GM12872 (cell line): ENCODE data around the gene TMEM8B.

Experiments
- TF ChIP-seq, protein P1 (sequence below): IDR thresholded peaks from 3 replicates; pipeline ENCODE4 v1.5.1; 2011; ENCODE audit warnings: low read depth, mild to moderate bottlenecking, low read length, moderate library complexity; ENCODE audit not compliant: insufficient read depth

Gene TMEM8B

GRCh38 chr9:35814106-35814840 lies 14.8 kb upstream of the TMEM8B start:
- TF ChIP-seq, protein P1, sequence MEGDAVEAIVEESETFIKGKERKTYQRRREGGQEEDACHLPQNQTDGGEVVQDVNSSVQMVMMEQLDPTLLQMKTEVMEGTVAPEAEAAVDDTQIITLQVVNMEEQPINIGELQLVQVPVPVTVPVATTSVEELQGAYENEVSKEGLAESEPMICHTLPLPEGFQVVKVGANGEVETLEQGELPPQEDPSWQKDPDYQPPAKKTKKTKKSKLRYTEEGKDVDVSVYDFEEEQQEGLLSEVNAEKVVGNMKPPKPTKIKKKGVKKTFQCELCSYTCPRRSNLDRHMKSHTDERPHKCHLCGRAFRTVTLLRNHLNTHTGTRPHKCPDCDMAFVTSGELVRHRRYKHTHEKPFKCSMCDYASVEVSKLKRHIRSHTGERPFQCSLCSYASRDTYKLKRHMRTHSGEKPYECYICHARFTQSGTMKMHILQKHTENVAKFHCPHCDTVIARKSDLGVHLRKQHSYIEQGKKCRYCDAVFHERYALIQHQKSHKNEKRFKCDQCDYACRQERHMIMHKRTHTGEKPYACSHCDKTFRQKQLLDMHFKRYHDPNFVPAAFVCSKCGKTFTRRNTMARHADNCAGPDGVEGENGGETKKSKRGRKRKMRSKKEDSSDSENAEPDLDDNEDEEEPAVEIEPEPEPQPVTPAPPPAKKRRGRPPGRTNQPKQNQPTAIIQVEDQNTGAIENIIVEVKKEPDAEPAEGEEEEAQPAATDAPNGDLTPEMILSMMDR = peak; percentile 54

DNA sequence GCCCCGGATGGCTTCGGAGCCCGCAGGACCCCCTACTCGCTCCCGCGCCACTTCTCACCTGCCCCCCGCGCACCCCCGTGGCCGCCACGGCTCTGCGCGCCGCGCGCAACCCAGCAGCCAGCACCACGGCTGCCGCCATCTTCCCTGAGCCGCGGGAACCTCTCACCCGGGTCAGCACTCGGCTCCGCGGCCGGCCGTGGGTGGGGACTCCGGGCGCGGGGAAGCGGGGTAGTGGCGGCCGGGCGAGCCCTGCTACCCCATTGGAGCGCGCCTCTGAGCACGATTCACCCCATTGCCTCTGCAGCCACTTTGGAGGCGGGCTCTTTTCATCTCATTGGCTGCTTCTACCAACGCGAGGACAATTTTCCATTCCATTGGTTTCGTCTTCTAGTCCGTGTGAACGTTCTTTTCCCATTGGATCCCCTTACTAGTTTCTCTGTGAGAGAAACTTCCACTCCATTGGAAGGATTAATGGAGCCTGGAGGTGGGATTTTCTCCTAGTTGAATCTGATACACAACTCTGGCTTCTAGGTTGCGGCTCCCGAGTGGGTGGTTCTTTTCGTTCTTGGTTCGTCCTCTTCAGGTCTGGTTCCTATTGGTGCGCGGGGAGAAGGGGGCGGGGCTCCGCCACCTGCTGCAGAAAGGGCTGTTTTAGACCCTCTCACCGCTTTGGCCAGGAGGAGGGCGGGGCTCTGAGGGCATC lies 14.0 kb upstream of the TMEM8B start, which contains the start of gene HINT2:
Gene HINT2 (minus strand): TSS at position 202 of the 703 bp plus-strand sequence. CDS start 63 bp downstream, at position 139.
- TF ChIP-seq, protein P1 = no peak

DNA sequence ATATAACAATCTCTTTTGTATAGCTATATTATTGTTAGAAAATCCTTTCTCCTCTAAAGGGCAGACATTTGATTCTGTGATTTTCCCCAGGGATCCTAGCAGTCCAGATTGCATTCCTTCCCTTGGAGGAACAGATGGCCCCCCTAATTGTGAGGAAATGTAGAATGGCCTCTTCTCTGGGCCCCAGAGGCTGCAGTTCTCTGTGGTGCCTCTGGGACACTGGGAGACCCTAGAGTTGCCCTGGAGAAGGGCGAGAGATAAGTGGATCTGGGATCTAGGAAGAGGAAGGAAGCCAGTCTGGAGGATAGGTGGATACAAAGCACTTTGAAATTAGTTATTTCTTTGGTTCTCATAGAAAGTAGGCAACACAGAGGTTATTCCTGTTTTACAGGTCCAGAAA lies 12.3 kb upstream of the TMEM8B start:
- TF ChIP-seq, protein P1 = peak; percentile 39; the same call in 1 of the 3 replicates

- TF ChIP-seq, protein P1 = no peak
These were observed 10.7 kb upstream of the TMEM8B start for GRCh38 chr9:35818341-35818740.

- TF ChIP-seq, protein P1 = no peak
These were observed 9.0 kb upstream of the TMEM8B start for GRCh38 chr9:35820076-35820475.

DNA sequence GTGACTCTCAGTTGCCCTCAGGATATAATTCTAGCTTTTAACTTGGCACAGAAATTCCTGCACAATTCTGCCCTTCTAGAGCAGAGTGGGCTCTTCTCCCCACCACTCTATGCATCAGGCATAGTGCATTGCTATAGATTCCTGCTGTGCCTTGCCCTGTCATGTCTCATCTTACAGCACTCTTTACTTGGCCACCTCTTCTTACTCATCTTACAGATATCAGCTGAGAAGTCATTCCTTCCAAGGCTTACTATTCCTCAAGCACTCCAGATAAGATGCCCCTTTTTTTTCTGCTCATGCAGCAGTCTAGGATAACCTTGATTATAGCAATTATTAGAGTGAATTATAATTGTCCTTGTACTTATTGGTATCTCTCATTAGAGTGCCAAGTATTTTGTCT lies 6.1 kb upstream of the TMEM8B start:
- TF ChIP-seq, protein P1 = no peak

DNA sequence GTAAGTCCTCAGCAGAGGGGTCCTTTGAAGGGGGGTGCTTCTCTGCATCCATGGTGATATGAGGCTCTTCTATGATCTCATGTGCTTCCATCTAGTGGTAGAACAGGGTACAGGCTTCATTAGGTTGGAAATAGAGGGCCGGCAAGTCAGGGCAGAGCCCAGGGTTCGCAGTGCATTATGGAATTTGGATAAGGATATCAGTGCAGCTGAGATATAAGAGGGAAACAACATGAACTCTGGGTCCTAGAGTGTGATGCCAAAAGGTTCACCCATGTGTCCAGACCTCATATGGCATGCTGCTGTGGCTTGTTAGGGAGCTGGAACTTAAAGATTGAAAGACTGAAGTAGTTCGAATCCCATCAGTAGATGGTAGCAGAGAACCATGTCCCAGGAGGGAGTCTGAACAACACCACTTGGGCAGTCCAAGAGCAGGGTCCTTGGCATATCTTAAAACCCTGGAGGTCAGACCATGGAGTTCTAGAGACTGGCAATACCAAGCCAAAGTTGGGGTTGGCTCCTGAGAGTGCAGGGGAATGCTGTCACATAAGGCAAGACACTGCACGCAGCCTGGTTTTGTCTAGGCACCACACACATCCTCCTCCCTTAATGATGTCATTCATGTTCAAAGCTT lies 2.8 kb upstream of the TMEM8B start:
- TF ChIP-seq, protein P1 = peak; percentile 82
